HEK293 (cell line): ENCODE results near the gene UBE3B.

Experiments
- CTCF ChIA-PET: fragments of 350-600 bp; formaldehyde crosslinking; extraction: SDS; loops from one replicate; lab custom pipeline; 2021; ENCODE audit warnings: antibody characterized with exemption; lab: Yijun Ruan, JAX
- POLR2A ChIA-PET: fragments of 300-600 bp; formaldehyde crosslinking; extraction: SDS; loops from one replicate; lab custom pipeline; 2020; ENCODE audit warnings: antibody characterized with exemption, inconsistent platforms; lab: Yijun Ruan, JAX
- H3K27ac ChIP-seq: fragments of 200-500 bp; sonication (Bioruptor generic); 2 replicates; pipeline ENCODE4 v1.5.1; 2014; ENCODE audit warnings: low read depth, low read length, control low read depth, inconsistent platforms; ENCODE audit errors: extremely low read depth
- H3K36me3 ChIP-seq, 2 experiments: fragments of 200-500 bp in 1 of 2; sonication (Bioruptor generic) in 1 of 2; 1 replicate in 1 of 2; 2 replicates in 1 of 2; pipeline ENCODE4 v1.5.1; 2014 to 2017; ENCODE audit warnings: inconsistent platforms in 2 of 2, low read length in 2 of 2; ENCODE audit not compliant: control insufficient read depth in 2 of 2, insufficient read depth in 1 of 2
- H3K4me1 ChIP-seq: fragments of 200-500 bp; sonication (Bioruptor generic); 2 replicates; pipeline ENCODE4 v1.5.1; 2014; ENCODE audit warnings: mild to moderate bottlenecking, low read length, inconsistent platforms; ENCODE audit not compliant: control insufficient read depth, insufficient read depth
- H3K4me3 ChIP-seq: 2 replicates; pipeline ENCODE4 v1.5.1; 2011; ENCODE audit warnings: low read depth, mild to moderate bottlenecking, control low read depth, low read length, moderate library complexity
- H3K9me3 ChIP-seq: fragments of 200-500 bp; sonication (Bioruptor generic); 2 replicates; pipeline ENCODE4 v1.5.1; 2014; ENCODE audit warnings: low read depth, low read length, inconsistent platforms; ENCODE audit not compliant: control insufficient read depth, insufficient read depth
- CTCF ChIP-seq: fragments of 450-650 bp; formaldehyde crosslinking; IDR thresholded peaks from 2 replicates; pipeline ENCODE4 v1.5.1; 2016; ENCODE audit warnings: missing biosample characterization, missing genetic modification characterization
- GLIS1 ChIP-seq: fragments of 450-650 bp; formaldehyde crosslinking; IDR thresholded peaks from 2 replicates; pipeline ENCODE4 v1.5.1; 2016; ENCODE audit warnings: missing biosample characterization, missing genetic modification characterization
- KLF9 ChIP-seq: fragments of 450-650 bp; formaldehyde crosslinking; IDR thresholded peaks from 2 replicates; pipeline ENCODE4 v1.5.1; 2016; ENCODE audit warnings: missing biosample characterization, missing genetic modification characterization, low read depth
- ZBTB17 ChIP-seq: fragments of 450-650 bp; formaldehyde crosslinking; IDR thresholded peaks from 2 replicates; pipeline ENCODE4 v1.5.1; 2016; ENCODE audit warnings: missing biosample characterization, missing genetic modification characterization
- ZBTB44 ChIP-seq: fragments of 450-650 bp; IDR thresholded peaks from 2 replicates; pipeline ENCODE4 v1.5.1; 2018; ENCODE audit warnings: missing biosample characterization, mild to moderate bottlenecking, missing genetic modification characterization
- ZBTB49 ChIP-seq: fragments of 450-650 bp; formaldehyde crosslinking; IDR thresholded peaks from 2 replicates; pipeline ENCODE4 v1.5.1; 2016; ENCODE audit warnings: missing biosample characterization, missing genetic modification characterization, low read depth
- ZBTB7A ChIP-seq: fragments of 450-650 bp; formaldehyde crosslinking; IDR thresholded peaks from 2 replicates; pipeline ENCODE4 v1.5.1; 2016; ENCODE audit warnings: low read depth, missing biosample characterization, missing genetic modification characterization
- ZNF140 ChIP-seq: fragments of 450-650 bp; formaldehyde crosslinking; IDR thresholded peaks from 2 replicates; pipeline ENCODE4 v1.5.1; 2016; ENCODE audit warnings: missing biosample characterization, missing genetic modification characterization
- ZNF248 ChIP-seq: fragments of 450-650 bp; formaldehyde crosslinking; IDR thresholded peaks from 2 replicates; pipeline ENCODE4 v1.5.1; 2017; ENCODE audit warnings: missing biosample characterization, missing genetic modification characterization
- ZNF354C ChIP-seq: fragments of 450-650 bp; formaldehyde crosslinking; IDR thresholded peaks from 2 replicates; pipeline ENCODE4 v1.5.1; 2016; ENCODE audit warnings: missing biosample characterization, missing genetic modification characterization, low read depth, borderline replicate concordance
- ZNF510 ChIP-seq: fragments of 450-650 bp; formaldehyde crosslinking; IDR thresholded peaks from 2 replicates; pipeline ENCODE4 v1.5.1; 2018; ENCODE audit warnings: mild to moderate bottlenecking, missing genetic modification characterization, missing biosample characterization; ENCODE audit not compliant: insufficient replicate concordance
- ZNF585B ChIP-seq: fragments of 450-650 bp; formaldehyde crosslinking; IDR thresholded peaks from 2 replicates; pipeline ENCODE4 v1.5.1; 2016; ENCODE audit warnings: missing biosample characterization, missing genetic modification characterization
- ZNF623 ChIP-seq: fragments of 450-650 bp; formaldehyde crosslinking; IDR thresholded peaks from 2 replicates; pipeline ENCODE4 v1.5.1; 2016; ENCODE audit warnings: missing biosample characterization, missing genetic modification characterization
- ZNF645 ChIP-seq: fragments of 450-650 bp; formaldehyde crosslinking; IDR thresholded peaks from 2 replicates; pipeline ENCODE4; 2016; ENCODE audit warnings: missing biosample characterization, missing genetic modification characterization
- ZNF654 ChIP-seq: fragments of 450-650 bp; formaldehyde crosslinking; IDR thresholded peaks from 2 replicates; pipeline ENCODE4 v1.5.1; 2016; ENCODE audit warnings: low read depth, missing biosample characterization, missing genetic modification characterization
- ZNF704 ChIP-seq: fragments of 450-650 bp; formaldehyde crosslinking; IDR thresholded peaks from 2 replicates; pipeline ENCODE4 v1.5.1; 2016; ENCODE audit warnings: missing biosample characterization, missing genetic modification characterization
- ZNF785 ChIP-seq: fragments of 450-650 bp; formaldehyde crosslinking; IDR thresholded peaks from 2 replicates; pipeline ENCODE4 v1.5.1; 2016; ENCODE audit warnings: missing biosample characterization, missing genetic modification characterization
- TF ChIP-seq, protein P1 (sequence below): fragments of 450-650 bp; formaldehyde crosslinking; IDR thresholded peaks from 2 replicates; pipeline ENCODE4 v1.5.1; 2016; ENCODE audit warnings: missing biosample characterization, missing genetic modification characterization
- TF ChIP-seq, protein P2 (sequence below): fragments of 450-650 bp; formaldehyde crosslinking; IDR thresholded peaks from 2 replicates; pipeline ENCODE4 v1.5.1; 2016; ENCODE audit warnings: missing biosample characterization, missing genetic modification characterization
- TF ChIP-seq, protein P3 (sequence below): fragments of 450-650 bp; formaldehyde crosslinking; IDR thresholded peaks from 2 replicates; pipeline ENCODE4 v1.5.1; 2016; ENCODE audit warnings: missing biosample characterization, missing genetic modification characterization

The UBE3B gene

DNA sequence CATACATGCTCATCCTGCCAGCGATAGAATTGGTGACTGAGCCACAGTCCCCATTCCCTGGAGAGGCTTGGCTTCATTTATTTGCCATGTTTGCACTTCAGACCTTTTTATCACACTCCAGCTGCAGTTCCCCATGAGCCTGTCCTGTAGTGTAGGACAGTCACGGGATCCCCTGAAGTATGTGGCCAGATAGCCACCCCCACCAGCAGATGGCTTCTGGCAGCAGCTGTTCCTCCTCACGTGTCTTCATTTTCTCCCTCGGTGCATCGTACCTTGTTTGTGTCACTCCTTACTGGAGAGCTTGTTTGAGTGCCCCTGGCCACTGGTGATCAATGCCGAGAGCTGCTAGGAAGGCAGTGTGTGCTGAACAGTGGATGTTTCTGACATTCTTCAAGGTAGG lies 40.2 kb downstream of the UBE3B start (continued):
- TF ChIP-seq ZNF354C (tag by site-specific recombination) = no peak

DNA sequence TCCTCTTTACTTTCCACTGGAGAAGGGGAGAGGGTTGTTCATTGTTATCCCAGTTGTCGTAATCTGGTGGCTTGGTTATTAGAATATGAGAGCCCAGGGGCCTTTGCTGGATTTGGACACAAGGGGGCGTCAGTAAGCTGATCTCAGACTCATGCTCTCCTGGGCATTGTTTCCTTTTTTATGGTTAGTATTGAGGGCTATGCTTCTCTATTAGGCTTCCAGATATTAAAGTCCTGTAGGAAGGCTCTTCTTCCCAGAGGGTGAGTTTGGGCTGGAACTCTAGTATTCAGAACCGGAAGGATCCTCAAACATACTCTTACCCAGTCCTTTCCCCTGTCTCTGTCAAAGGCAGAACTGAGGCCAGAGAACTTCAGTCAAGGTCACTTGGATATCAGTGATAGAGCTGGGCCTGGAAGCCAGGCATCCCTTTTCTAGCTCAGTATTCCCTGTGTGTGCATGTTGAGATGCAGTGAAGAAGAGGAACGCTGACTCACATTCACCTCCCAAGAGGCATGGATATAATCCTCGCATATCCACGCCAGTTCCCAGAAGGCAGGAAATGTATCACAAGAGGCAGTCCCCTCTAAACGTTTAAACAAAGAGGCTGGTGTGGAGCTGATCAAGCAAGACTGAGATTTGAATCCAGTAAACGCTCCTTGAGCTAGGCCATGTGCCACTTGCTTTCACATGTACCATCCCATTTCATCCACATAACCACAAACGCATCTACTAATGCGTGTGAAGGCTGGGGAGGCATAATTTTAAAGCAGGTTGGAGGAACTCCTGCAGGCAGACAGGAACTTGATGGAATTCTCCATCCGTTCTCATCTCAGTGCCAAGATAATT lies 41.6 kb downstream of the UBE3B start:
- no peaks in the 10 kb centered on the region for H3K4me1 ChIP-seq
- ChIA-PET POLR2A (no interaction called here), CTCF (interaction anchor here (0.6 to 7.2 kb wide), 26 partner anchors 11 to 1576 kb away, joined by 3 to 89 read pairs (median 3); no protein-coding TSS in a partner anchor)
- no peaks in the 10 kb centered on the region for H3K9me3 ChIP-seq
- peaks cover 12 to 80% of the 10 kb centered on the region in 2 experiments; a peak in 2 of 3 replicates for H3K36me3 ChIP-seq
- no peak overlapping the region for H3K27ac ChIP-seq
- H3K4me3 ChIP-seq = no peak overlapping the region
- TF ChIP-seq ZNF248 (tag by site-specific recombination) (no peak), ZNF510 (tag by site-specific recombination) (no peak), GLIS1 (tag by site-specific recombination) (no peak), ZBTB17 (tag by site-specific recombination) (no peak), CTCF (tag by site-specific recombination) (peak; percentile 59; the same call in 1 of the 2 replicates), ZNF585B (no peak), ZNF140 (tag by site-specific recombination) (no peak), ZNF654 (peak; percentile 85), ZNF623 (no peak), ZBTB7A (tag by site-specific recombination) (no peak), ZNF645 (tag by site-specific recombination) (no peak), ZNF704 (tag by site-specific recombination) (no peak), ZBTB49 (tag by site-specific recombination) (no peak), ZNF785 (tag by site-specific recombination) (no peak), ZBTB44 (no peak), KLF9 (no peak)
- TF ChIP-seq, protein P1, sequence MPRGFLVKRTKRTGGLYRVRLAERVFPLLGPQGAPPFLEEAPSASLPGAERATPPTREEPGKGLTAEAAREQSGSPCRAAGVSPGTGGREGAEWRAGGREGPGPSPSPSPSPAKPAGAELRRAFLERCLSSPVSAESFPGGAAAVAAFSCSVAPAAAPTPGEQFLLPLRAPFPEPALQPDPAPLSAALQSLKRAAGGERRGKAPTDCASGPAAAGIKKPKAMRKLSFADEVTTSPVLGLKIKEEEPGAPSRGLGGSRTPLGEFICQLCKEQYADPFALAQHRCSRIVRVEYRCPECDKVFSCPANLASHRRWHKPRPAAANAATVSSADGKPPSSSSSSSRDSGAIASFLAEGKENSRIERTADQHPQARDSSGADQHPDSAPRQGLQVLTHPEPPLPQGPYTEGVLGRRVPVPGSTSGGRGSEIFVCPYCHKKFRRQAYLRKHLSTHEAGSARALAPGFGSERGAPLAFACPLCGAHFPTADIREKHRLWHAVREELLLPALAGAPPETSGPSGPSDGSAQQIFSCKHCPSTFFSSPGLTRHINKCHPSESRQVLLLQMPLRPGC (tag by site-specific recombination) = no peak
- TF ChIP-seq, protein P2, sequence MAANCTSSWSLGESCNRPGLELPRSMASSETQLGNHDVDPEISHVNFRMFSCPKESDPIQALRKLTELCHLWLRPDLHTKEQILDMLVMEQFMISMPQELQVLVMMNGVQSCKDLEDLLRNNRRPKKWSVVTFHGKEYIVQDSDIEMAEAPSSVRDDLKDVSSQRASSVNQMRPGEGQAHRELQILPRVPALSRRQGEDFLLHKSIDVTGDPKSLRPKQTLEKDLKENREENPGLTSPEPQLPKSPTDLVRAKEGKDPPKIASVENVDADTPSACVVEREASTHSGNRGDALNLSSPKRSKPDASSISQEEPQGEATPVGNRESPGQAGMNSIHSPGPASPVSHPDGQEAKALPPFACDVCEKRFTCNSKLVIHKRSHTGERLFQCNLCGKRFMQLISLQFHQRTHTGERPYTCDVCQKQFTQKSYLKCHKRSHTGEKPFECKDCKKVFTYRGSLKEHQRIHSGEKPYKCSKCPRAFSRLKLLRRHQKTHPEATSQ (tag by site-specific recombination) = no peak
- TF ChIP-seq, protein P3, sequence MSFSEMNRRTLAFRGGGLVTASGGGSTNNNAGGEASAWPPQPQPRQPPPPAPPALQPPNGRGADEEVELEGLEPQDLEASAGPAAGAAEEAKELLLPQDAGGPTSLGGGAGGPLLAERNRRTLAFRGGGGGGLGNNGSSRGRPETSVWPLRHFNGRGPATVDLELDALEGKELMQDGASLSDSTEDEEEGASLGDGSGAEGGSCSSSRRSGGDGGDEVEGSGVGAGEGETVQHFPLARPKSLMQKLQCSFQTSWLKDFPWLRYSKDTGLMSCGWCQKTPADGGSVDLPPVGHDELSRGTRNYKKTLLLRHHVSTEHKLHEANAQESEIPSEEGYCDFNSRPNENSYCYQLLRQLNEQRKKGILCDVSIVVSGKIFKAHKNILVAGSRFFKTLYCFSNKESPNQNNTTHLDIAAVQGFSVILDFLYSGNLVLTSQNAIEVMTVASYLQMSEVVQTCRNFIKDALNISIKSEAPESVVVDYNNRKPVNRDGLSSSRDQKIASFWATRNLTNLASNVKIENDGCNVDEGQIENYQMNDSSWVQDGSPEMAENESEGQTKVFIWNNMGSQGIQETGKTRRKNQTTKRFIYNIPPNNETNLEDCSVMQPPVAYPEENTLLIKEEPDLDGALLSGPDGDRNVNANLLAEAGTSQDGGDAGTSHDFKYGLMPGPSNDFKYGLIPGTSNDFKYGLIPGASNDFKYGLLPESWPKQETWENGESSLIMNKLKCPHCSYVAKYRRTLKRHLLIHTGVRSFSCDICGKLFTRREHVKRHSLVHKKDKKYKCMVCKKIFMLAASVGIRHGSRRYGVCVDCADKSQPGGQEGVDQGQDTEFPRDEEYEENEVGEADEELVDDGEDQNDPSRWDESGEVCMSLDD (tag by site-specific recombination) = no peak
